GM18499 (cell line): ENCODE results near the gene CSF3.
"Not testable (repeated sequence)": the region's sequence is repeated elsewhere in the genome, so short reads cannot be mapped to it uniquely, and the experiment has no call there.

Source experiments
- ATAC-seq: cut with Tn5 transposase; IDR thresholded peaks from one replicate; pipeline ENCODE4 v1.9.1; 2021; ENCODE audit warnings: moderate number of reproducible peaks; ENCODE audit not compliant: insufficient read depth, unreplicated experiment

The CSF3 gene

DNA sequence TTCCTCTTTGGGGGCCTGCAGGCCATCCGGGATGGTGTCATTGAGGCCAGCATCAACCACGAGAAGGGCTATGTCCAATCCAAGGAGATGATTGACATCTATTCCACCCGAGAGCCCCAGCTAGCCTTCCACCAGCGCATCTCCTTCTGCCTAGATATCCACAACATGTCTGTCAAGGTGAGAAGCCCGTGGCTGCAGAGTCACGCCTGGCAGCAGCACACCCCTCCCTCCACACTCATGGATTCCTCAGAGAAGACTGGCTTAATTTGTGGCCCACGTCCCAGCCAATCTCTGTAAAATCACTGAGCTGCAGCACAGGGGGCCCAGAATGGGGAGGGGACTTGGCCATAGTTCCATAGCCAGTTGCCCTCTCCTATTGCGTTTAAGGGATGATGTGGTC, 19.1 kb upstream of the CSF3 start:
- no peak for ATAC-seq

- ATAC-seq = no peak
Observed at GRCh38 chr17:39996800-39997199, 18.4 kb upstream of the CSF3 start.

DNA sequence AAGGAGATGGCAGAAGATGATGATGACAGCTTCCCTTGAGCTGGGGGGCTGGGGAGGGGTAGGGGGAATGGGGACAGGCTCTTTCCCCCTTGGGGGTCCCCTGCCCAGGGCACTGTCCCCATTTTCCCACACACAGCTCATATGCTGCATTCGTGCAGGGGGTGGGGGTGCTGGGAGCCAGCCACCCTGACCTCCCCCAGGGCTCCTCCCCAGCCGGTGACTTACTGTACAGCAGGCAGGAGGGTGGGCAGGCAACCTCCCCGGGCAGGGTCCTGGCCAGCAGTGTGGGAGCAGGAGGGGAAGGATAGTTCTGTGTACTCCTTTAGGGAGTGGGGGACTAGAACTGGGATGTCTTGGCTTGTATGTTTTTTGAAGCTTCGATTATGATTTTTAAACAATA, 17.7 kb upstream of the CSF3 start:
- no peak for ATAC-seq

GRCh38 chr17:39999067-39999466, 16.2 kb upstream of the CSF3 start:
- no peak for ATAC-seq

- no peak for ATAC-seq
Observed at GRCh38 chr17:40000161-40000560, 15.1 kb upstream of the CSF3 start.

- ATAC-seq = not testable (repeated sequence)
Observed at GRCh38 chr17:40001335-40001734, 13.9 kb upstream of the CSF3 start.

DNA sequence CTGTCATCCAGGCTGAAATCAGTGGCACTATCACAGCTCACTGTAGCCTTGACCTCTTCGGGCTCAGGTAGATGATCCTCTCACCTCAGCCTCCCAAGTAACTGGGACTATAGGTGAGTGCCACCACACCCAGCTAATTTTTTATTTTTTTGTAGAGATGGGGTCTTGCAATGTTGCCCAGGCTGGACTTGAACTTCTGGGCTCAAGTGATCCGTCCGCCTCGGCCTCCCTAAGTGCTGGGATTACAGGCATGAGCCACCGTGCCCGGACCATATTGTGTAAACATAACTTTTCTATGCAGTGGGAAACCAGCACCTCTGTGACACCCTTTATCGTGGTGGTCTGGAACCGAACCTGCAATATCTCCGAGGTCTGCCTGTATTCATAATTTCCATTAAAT, 11.2 kb upstream of the CSF3 start:
- no peak for ATAC-seq

DNA sequence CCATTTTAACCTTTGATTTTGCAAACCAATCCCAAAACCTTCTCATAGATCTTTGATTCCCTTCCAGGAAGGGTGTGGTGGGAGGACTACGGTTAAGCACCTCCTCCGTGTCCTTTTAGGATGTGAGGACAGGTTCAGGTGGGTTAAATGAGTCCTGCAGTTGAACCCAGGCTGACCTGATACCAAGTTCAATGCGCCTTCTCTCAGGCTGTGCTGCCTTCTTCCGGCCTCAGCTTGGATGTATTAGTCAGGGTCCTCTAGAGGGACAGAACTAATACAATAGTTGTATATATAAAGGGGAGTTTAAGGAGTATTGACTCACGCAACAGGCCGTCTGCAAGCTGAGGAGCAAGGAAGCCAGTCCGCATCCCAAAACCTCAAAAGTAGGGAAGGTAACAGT, 10.5 kb upstream of the CSF3 start:
- ATAC-seq = no peak

DNA sequence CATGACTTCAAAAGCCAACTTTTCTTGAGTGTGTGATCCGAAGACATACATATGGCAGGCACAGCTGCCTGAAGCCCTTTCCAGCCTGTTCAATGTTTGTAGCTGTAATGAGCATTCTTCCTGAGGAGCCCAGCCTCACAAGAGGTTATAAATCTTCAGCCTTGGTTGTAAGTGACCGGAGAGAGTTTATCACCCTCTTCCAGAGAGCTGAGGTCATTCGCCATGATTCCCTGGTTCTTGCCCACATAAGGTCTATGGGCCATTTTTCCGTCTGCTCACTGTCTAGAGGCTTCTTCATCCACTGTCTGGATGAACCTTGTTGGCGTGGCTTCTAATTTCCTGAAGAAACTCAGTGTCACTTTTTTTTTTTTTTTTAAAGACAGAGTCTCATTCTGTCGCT, 9.7 kb upstream of the CSF3 start:
- ATAC-seq = no peak

- not testable (repeated sequence) for ATAC-seq
Observed at GRCh38 chr17:40010946-40011500, 4.2 kb upstream of the CSF3 start.

DNA sequence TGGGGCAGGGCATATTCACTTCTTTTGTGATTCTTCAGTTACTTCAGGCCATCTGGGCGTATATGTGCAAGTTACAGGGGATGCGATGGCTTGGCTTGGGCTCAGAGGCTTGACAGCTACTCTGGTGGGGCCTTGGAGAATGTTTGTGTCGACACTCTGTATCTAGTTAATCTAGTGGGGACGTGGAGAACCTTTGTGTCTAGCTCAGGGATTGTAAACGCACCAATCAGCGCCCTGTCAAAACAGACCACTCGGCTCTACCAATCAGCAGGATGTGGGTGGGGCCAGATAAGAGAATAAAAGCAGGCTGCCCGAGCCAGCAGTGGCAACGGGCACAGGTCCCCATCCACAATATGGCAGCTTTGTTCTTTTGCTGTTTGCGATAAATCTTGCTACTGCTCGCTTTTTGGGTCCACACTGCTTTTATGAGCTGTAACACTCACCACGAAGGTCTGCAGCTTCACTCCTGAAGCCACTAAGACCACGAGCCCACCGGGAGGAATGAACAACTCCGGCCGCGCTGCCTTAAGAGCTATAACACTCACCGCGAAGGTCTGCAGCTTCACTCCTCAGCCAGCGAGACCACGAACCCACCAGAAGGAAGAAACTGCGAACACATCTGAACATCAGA, 3.1 kb upstream of the CSF3 start:
- not testable (repeated sequence) for ATAC-seq

- no peak for ATAC-seq
Observed at GRCh38 chr17:40014375-40014980, 762 bp upstream of the CSF3 start.

DNA sequence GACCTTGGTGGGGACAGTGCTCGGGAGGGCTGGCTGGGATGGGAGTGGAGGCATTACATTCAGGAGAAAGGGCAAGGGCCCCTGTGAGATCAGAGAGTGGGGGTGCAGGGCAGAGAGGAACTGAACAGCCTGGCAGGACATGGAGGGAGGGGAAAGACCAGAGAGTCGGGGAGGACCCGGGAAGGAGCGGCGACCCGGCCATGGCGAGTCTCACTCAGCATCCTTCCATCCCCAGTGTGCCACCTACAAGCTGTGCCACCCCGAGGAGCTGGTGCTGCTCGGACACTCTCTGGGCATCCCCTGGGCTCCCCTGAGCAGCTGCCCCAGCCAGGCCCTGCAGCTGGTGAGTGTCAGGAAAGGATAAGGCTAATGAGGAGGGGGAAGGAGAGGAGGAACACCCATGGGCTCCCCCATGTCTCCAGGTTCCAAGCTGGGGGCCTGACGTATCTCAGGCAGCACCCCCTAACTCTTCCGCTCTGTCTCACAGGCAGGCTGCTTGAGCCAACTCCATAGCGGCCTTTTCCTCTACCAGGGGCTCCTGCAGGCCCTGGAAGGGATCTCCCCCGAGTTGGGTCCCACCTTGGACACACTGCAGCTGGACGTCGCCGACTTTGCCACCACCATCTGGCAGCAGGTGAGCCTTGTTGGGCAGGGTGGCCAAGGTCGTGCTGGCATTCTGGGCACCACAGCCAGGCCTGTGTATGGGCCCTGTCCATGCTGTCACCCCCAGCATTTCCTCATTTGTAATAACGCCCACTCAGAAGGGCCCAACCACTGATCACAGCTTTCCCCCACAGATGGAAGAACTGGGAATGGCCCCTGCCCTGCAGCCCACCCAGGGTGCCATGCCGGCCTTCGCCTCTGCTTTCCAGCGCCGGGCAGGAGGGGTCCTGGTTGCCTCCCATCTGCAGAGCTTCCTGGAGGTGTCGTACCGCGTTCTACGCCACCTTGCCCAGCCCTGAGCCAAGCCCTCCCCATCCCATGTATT, 1.1 kb downstream of the CSF3 start:
- ATAC-seq = no peak

DNA sequence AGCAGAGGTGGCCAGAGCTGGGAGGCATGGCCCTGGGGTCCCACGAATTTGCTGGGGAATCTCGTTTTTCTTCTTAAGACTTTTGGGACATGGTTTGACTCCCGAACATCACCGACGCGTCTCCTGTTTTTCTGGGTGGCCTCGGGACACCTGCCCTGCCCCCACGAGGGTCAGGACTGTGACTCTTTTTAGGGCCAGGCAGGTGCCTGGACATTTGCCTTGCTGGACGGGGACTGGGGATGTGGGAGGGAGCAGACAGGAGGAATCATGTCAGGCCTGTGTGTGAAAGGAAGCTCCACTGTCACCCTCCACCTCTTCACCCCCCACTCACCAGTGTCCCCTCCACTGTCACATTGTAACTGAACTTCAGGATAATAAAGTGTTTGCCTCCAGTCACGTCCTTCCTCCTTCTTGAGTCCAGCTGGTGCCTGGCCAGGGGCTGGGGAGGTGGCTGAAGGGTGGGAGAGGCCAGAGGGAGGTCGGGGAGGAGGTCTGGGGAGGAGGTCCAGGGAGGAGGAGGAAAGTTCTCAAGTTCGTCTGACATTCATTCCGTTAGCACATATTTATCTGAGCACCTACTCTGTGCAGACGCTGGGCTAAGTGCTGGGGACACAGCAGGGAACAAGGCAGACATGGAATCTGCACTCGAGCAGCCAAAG, 2.3 kb downstream of the CSF3 start:
- ATAC-seq = no peak

DNA sequence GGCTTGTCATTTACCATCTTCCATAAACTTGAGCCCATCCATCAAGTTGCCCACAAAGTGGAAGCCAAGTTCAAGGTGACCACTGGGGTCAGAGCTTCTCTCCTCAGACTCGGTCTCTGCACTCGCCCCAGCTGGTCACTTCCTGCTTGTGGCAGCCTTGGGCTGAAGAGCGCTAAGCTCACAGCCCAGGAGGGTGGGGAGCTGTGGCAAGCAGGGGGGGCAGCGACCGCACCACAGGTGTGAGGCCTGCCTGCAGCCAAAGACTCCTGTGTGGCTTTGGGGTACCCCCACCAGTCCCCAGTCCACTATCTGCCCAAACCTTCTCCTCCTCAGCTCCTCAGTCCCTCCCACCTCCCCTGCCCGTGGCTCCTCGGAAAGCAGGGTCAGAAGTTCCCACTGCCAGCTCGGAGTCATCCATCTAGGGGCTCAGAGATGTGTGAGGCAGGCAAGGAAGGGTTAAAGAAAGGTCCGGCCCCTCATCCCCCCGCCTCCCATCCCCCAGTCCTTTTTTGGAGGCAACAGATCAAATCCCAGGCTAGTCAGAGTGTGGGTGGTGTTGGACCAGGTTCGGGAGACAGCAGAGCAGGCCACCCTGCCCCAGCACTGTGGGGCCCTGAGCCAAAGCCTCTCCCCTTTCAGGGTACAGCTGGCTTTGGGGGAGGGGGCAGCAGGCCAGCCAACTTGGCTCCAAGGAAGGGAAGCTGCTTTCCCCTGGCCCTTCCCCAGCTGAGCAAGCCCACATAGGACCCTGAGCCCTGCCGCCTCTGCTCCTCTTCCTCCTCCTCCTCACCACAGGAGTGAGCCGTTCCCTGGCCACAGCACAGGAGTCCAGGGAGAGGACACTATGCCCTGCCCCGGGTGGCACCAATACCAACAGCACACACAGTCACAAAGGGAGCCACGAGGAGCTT, 3.2 kb downstream of the CSF3 start:
- no peak for ATAC-seq

- ATAC-seq = no peak
Observed at GRCh38 chr17:40019140-40019991, 4.1 kb downstream of the CSF3 start.

DNA sequence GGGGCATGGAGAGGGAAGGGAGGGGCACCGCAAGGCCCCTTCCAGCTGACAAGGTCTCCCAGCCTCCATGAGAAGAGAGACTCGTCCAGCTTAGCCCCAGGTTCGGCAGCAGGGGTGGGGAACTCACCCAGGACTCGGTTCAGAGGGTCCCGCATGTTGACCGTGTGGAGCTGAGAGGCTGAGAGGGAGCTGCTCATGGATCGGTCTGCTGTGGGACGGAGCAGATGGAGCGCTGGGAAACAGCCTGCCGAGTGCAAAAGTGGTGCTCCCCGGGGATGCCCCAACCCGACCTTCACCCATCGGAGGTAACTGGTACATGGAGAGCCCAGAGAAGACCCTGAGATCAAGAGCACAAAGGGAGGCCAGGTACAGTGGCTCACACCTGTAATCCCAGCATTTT, 4.9 kb downstream of the CSF3 start:
- no peak for ATAC-seq

DNA sequence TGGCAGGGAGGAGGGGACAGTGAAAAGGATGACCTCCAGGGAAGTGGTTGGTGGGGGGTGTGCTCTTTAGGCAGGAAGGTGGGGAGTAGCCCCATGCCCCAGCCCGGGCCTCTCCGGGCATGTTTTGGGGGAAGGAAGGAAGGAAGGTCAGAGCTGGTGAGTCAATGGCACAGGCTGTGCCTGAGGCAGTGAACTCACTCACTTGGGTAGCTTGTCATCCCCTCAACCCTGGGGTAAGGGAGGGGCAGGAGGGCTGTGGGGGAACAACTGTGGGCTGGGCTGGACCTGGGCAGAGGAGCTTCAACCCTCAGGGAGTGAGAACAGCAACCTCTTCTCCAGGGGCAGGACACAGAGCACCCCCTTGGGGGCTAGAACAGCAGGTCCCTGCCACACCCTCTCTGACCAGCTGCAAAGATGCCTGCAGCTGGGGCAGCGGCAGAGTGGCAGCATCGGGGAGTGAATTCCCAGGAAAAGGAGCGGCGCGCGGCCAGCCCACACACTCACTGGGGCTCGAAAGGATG, 6.3 kb downstream of the CSF3 start:
- ATAC-seq = no peak
